GM21717 (cell line): Measurements from ENCODE around the gene DHX36.

Experiments
- ATAC-seq: cut with Tn5 transposase; IDR thresholded peaks from one replicate; pipeline ENCODE4 v1.9.1; 2021; ENCODE audit warnings: mild to moderate bottlenecking, moderate library complexity; ENCODE audit not compliant: unreplicated experiment

DHX36 gene

DNA sequence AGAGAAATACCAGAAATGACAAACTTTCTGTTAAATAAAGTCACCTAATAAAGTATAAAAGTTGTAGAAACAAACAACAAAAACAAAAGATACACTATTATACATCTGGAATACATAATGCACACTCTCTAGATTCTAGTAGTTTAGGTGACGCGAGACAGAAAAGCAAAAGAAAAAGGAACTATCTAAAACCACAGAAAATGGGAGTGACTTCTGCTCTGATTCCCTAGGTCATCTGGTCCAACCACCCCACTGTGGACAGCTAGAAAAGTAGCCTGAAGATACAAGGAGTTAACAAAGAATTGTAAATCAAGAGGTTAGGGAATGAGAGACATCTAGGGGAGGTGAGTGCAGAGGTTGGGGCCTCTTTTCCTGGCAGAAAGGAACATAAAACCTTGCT lies 39.1 kb downstream of the DHX36 start:
- ATAC-seq, result no peak

GRCh38 chr3:154280161-154280560 lies 44.1 kb downstream of the DHX36 start:
- no peak for ATAC-seq

GRCh38 chr3:154275965-154276364 lies 48.3 kb downstream of the DHX36 start:
- ATAC-seq, result no peak

DNA sequence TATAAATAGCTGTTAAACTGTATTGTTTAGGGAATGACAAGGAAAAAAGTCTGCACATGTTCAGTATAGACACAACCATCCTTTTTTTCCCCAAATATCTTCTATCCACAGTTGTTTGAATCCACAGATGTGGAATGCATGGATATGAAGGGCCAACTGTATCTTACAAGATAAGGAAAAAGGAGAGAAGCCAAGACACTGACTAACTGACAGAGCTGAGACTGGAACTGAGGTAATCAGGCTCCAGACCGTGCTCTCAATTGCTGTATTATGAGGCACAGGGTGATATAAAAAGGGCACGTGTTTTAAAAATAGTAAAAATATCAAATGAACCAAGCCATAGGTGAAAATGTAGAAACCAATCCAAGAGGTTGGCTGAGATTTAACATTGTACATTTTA lies 49.0 kb downstream of the DHX36 start:
- ATAC-seq, result no peak

- no peak for ATAC-seq
These were observed 49.9 kb downstream of the DHX36 start for GRCh38 chr3:154274348-154274747.

DNA sequence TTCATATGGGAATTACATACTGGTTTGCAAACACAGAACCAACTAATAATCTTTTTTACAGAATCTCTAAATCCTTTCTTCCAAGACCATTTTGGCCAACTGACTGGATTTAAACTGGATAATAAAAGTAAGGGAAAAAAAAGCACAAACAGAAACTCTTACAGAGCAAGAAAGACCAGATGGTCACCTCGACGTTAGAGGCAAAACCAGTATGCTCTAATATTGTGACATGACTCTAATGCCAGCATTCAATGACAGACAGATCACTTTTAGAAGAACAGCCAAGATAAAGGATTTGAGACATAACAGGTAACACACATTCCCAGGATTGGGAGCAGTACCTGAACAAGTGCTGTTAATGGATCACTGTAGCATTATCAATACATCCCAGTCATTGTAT lies 50.9 kb downstream of the DHX36 start:
- ATAC-seq, result no peak

- ATAC-seq, result no peak
These were observed 69.8 kb downstream of the DHX36 start for GRCh38 chr3:154254527-154254926.

GRCh38 chr3:154252759-154253638 lies 71.3 kb downstream of the DHX36 start:
- peak; percentile 92 for ATAC-seq

DNA sequence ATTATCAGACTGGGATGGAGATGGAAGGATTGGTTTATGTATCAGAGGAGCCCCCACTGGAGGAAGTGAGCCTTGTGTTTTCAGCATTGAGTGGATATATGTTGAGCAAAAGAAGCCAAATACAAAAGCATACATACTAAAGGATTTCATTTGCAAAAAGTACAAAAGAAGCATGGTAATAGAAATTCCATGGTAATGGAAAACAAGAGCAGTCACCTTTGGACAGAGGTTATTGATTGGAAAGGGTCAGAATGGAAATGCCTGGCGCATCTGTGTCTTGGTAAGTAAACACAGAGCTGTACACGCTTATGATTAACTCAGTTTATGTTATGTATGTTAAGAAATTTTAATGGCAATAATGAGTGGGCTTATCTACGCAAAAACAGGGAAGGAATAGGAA lies 72.7 kb downstream of the DHX36 start:
- no peak for ATAC-seq

- no peak for ATAC-seq
These were observed 74.0 kb downstream of the DHX36 start for GRCh38 chr3:154250291-154250690.

GRCh38 chr3:154247806-154248415 lies 76.4 kb downstream of the DHX36 start:
- no peak for ATAC-seq

- no peak for ATAC-seq
These were observed 79.6 kb downstream of the DHX36 start for GRCh38 chr3:154244644-154245043.

DNA sequence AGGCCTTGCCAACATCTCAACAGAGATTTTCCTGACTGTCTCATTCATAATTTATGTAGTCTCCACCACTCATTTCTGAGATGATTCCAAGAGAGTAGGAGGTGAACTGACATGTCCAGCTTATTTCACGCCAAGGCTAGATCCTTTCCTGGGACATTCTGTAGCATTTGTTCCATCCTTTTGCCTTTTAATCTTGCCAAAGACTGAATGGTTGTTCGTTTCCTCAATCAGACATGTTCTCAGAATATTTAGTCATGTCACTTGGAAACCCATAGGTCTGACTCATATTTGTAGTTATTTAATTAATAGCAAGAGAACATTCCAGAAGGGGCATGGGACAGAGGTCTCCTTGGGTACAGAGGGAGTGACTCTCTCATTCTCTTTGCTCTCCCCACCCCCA lies 80.9 kb downstream of the DHX36 start:
- no peak for ATAC-seq

- ATAC-seq, result no peak
These were observed 81.5 kb downstream of the DHX36 start for GRCh38 chr3:154242766-154243165.

DNA sequence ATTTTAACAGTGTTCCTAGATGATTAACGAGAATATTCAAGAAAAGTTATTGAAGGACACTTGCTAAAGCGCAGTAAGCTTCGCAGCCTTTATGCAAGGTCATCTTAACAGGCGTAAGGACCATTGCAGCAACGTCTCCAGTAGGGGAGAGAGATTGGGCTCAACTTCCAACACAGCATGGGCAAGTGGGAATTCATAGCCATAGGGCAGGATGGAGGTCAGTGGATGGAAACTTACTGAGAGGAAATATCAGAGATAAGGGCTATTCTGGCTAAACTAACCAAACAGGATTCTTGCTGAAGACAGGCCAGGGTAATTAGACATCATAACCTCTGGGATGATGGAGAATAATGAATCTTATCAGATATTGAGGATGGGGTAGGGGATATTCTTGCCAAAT lies 82.8 kb downstream of the DHX36 start:
- ATAC-seq, result no peak

- no peak for ATAC-seq
These were observed 84.1 kb downstream of the DHX36 start for GRCh38 chr3:154240235-154240634.

- ATAC-seq, result no peak
These were observed 88.0 kb downstream of the DHX36 start for GRCh38 chr3:154236331-154236730.

- no peak for ATAC-seq
These were observed 89.0 kb downstream of the DHX36 start for GRCh38 chr3:154235330-154235729.

DNA sequence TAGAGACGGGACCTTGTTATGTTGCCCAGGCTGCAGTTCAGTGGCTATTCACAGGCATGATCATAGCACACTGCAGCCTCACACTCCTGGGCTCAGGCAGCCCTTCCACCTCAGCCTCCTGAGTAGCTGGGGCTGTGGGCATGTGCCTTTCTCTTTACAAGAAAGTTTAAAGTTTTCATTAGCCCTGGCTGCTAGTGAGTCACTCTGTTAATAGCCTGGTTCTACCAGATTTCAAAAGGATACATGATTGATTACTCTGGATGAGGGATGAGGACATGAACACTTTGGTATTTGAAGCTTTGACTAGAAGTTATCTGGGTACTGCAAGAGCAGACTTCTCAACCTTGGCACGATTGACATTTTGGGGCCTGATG lies 95.1 kb downstream of the DHX36 start:
- ATAC-seq, result no peak

DNA sequence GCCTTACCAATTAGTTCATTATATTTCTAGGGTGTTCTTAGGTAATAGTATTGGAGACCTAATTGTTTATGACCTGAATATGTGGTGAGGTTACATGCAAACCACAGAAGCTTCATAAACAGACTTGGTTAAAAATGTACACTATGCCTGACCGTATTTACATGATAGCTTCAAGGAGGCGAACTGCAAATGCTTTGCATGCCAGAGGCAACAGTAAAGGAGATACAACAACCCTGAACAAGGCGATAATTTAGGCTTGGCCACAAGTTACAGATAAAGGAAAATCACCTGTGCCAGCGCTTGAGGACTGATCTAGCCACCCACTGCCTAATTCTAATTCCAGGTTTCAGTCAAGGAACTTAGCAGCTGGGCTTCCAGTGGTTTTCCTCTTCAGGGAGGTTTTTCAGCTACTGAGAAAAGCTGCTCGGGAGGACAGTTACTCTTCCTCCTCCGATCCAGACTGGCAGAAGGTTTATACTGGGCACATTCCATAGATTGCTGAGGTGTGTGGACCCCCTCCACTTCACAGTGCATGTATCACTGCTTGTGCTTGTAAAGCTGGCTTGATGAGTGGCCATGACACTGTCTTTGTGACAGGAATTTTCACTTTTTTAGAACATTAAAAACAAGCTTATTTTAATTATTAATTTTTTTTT lies 95.6 kb downstream of the DHX36 start:
- ATAC-seq, result no peak

GRCh38 chr3:154227531-154227930 lies 96.8 kb downstream of the DHX36 start:
- no peak for ATAC-seq

- ATAC-seq, result no peak
These were observed 98.8 kb downstream of the DHX36 start for GRCh38 chr3:154225536-154225935.
